ENCODE data around the gene H1-8.
"Not testable (repeated sequence)": the region's sequence is repeated elsewhere in the genome, so short reads cannot be mapped to it uniquely, and the experiment has no call there.

The H1-8 gene, protein sequence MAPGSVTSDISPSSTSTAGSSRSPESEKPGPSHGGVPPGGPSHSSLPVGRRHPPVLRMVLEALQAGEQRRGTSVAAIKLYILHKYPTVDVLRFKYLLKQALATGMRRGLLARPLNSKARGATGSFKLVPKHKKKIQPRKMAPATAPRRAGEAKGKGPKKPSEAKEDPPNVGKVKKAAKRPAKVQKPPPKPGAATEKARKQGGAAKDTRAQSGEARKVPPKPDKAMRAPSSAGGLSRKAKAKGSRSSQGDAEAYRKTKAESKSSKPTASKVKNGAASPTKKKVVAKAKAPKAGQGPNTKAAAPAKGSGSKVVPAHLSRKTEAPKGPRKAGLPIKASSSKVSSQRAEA

DNA sequence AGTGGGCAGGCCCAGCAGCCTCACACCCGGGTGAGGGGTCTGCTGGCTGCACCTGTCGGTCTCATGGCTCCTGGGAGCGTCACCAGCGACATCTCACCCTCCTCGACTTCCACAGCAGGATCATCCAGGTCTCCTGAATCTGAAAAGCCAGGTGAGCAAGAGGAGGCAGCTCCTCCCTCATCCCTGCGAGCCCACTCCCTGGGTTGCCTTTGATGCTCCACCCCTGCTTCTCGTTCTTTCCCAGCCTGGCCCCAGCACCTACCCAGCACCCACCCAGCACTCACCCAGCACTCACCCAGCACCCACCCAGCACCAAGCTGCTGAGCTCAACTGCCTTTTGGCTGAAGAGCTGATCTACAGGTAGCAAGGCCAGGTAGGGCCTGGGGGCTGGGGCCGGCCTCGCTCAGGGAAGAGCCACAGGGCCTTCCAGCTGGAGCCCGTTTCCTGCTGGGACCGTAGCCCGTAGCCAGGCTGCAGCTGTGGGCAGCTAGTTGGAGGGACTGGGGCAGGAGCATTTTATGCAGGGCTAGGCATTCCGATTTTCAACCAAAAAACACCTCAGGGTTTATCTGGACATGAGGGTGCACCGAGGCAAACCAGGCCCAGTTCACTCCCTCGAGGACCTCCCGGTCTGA, at the start of gene H1-8:
TSS of gene H1-8 (plus strand) at position 20 of the 635 bp plus-strand sequence. CDS start at position 64, 44 bp downstream.
- no peak for FAIRE-seq

DNA sequence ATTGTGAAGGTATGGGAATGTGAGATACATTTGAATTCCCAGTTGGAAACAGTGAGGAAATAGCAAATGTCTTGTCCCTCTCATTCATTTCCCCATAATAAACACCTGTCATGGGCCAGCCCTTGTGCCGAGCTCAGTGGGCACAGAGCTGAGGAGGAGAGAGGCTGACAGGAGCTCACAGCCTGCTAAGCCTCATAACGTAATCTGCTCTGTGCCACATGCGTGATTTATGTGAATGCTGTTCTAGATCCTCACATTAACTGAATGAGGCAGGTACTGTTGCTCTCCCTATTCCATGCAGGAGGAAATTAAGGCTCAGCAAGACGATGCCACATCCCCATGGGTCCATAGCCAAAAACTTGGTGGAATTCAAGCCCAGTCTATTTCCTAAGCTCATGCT, 49.8 kb upstream of the H1-8 start:
- no peak for FAIRE-seq

DNA sequence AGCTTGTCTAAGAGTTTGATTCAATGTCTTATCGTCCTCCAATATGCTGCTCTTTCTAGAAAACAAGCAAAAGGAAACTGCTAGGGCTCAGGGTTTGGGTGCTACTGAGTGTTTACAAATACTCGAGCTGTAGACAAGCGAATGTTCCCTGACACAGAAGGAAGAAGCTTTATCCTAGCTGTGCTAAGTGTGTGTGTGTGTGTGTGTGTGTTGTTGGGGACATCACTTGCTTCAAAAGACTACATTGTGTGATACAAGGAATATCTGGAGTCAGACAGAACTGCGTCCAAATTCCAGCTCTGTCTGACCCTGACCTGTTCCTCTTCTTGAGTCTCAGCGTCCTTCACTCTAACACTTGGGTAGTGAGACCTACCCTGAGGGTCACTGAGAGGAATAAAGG, 48.5 kb upstream of the H1-8 start:
- FAIRE-seq: not testable (repeated sequence)

DNA sequence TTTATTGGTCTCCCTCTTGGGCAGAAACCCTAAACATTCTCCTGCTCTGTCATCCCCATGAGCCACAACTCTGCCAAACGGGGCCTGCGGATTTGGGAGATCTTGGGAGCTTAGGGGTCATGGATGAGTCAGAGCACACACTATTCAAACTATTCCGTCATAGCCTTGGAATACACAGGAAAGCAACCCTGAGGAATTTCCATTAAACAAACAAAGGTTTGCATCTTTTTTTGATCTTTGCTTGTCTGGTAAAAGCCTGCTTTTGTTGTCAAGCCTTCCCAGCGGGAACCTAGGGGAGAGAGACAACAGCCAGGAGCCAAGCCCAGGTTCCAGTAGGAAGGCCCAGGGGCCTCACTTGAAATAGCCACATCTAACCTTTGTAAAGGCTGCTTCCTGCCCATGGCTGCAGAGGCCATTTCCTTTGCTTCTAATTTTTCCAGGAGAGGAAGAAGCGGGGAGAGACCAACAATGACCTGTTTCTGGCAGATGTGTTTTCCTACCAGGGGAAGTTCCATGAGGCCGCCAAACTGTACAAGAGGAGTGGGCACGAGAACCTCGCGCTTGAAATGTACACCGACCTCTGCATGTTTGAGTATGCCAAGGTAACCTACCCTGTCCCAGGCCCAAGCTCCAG, 47.9 kb upstream of the H1-8 start:
- not testable (repeated sequence) for FAIRE-seq

DNA sequence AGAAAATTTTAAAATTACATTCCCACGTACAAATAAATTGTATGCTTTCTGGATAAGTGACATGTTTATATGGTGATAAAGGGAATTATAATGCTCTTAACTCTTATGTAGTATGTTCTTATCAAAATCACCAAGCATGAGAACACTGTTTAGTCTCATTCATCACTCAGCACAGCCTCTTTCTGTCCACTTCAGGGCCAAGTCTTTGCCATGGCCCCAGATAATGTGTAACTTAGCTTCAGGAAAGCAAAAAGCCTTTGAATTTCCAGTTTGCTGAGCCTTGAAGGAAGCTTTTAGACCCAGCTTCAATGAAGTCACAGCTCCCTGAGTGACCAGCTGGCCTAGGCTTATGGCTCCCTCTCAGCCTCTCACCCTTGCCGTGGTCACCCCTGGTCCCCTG, 45.1 kb upstream of the H1-8 start:
- not testable (repeated sequence) for FAIRE-seq

DNA sequence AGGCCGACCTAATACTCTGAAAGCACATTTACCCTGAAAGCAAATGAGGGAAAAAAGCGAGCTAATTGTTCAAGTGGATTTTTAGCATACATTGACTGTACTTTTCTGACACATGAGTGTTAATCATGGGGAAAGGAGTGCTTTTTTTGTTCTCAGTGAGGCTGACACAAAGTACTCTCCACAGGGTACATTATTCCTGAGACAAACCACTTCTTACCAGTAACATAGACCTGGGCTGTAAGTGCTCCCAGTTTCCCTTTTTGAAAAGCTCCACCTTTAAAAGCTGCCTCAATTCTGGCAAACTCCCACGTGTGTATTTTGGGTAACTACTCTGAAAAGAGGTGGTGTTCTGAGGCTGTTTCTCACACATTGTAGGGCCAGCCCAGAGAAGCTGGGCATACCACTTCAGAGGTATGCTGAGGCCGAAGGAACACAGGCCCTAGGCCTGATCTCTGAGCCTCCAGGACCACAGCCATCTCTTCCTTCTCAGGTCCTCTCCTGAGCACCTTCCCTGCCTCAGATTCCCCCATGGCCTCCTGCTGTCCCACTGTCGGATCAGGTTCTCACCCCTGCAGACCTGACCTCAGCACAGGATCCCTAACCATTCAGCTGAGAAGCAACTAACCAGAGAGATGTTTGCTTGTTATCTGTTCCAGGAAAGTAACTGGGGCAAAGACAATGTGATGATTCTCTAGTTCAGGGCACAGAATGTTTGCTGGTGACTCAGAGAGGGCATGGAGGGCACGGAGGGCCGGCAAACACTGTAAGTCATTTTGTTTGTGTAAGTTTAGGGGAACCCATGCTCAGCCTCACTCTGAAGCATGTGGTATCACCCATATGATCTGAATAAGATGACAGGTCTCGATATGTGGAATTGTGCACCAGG, 44.1 kb upstream of the H1-8 start:
- not testable (repeated sequence) for FAIRE-seq

DNA sequence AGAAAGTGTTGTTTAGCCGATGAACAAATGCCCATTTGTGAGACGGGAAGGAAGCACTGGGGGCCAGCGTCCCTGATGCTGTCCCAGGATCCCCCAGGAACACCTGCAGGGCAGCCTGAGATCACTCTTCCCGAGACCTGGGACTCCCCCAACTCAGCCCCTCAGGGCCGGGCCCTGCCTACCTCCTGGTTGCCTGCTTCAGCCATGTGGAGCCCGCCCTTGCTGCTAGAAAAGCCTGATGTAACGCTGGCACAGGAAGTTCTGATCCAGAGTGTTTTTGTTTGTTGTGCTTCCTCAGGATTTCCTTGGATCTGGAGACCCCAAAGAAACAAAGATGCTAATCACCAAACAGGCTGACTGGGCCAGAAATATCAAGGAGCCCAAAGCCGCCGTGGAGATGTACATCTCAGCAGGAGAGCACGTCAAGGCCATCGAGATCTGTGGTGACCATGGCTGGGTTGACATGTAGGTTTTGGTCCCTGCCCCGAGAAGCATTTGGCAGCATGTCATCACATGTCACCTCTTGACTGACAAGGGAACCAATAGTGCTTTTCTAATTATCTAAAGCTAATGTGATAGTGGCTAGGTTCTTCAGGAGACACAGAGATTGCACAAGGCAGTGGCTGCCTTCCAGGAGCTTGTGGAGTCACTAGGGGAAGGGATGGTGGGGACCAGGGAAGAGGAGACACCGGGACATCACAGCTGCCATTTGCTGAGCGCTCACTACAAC, 43.2 kb upstream of the H1-8 start:
- FAIRE-seq: not testable (repeated sequence)

DNA sequence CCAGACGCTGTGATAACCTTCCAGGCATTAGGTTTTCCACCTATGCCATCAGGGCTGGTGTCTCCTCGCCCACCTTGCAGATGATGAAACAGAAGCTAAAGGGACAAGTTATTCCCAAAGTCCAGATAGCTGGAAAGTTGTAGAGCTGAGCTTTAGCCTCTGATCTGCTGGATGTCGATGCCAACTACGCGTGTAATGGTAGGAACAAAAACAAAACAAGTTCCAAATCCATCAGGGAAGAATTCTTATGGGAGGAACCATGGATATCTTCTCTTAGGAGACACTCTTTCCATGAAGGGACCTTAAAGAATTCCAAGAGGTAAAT, 42.7 kb upstream of the H1-8 start:
- no peak for FAIRE-seq

DNA sequence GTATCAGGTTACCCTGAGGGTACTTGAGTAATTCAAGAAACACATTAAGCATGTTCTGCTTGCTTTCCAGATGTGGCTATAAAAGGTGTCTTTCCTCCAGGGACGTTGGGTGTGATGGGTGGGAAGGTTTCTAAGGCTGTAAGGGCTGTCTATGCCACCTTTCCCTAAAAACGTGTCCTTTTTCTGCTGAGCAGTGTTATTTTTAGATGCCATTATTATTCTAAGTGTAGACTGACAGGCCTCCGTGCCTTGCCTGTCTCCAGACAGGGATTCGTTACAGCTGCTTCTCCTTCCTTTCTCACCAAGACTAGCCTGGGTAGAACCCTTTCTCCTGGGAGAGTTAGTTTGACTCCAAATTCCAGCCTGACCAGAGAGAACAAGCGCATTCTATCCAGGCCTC, 41.3 kb upstream of the H1-8 start:
- FAIRE-seq: no peak

DNA sequence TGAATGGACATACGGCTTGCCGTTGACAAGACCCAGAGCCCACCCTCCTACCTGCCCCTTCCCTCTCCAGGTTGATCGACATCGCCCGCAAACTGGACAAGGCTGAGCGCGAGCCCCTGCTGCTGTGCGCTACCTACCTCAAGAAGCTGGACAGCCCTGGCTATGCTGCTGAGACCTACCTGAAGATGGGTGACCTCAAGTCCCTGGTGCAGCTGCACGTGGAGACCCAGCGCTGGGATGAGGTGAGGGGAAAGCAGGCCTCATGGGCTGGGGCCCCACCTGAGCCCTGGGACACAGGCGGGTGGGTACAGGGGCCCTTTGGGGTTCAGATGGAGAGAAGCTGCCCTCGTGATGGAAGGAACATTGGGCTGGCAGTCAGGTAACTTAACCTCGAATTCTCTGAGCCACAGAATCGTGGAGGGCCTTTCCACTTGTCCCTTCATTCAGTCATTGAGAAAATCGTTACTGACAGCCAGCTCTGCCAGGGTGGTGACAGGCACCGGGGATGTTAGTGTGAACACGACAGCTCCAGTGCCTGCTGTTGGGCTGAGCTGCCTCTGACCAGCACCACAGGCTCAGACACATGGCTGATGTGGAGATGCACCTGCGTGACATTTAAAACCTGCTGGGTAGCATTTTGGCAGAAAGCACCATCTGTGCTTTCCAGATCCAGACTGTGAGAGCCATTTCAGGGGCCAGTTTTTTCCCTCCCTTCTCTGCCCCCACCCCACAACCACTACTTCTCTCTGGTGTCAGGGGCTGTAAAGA, 40.1 kb upstream of the H1-8 start:
- FAIRE-seq: no peak

DNA sequence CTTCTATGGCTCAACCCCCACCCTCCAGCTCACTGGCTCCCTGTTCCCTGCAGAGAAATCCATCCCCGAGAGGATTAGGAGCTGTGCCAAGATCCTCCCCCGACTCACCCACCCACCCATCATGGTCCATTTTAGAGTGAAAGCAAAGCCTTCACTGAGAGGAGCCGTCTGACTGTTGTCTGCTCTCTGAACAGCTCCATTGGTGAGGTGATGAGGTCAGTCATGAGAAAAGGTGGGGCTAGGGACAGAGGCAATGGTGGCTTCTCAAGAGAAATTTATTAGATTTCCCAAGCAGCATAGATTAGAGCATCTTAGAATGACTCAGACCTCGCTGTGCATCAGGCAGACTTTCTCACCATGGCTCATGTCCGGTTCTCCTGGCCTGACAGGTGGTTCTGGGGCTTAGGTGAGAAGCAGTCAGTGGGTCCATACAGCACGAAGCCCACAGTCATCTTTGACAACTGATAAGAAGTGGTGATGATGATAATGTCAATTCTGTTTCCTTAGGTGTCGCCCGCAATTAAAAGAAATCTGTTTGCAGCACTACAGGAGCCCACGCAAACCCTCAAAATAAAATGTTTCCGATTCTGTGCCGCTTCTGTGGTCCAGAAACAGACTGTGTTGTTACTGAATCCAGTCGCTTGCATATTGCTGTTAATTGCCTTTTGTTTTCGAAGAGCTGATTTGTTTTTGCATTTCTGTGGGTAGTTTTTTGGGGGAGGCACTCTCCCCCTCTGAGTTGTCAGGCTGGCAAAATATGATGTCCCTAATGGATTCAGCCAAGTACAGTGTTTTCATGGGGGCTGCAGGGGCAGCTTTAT, 39.3 kb upstream of the H1-8 start:
- FAIRE-seq: no peak

DNA sequence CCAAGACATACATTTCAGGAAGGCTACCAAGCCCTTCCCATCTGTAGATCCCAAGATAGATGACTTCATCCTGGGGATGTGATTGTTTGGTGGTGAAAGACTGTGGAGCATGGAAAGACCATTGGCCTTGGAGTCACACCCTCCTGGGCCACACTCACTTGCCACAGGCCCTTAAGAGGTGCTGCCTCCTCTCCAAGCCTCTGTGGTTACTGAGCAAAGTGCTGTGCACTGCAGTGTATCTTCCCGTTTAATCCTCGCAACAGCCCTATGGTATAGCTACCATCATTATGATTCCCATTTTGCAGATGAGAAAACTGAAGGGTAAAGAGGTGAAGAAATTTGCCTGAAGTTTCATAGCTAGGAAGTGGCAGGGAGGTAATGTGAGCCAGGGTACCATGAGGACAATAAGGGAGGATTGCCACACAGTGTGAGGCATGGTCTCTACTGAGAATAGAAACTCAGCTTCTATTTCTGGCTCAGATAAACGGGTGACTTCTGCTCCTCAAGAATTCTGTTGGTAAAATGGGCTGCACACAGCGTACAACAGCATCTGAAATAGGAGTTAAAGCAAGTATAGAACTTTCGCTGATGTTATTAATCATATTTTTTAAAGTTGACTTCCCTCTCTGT, 38.4 kb upstream of the H1-8 start:
- no peak for FAIRE-seq

DNA sequence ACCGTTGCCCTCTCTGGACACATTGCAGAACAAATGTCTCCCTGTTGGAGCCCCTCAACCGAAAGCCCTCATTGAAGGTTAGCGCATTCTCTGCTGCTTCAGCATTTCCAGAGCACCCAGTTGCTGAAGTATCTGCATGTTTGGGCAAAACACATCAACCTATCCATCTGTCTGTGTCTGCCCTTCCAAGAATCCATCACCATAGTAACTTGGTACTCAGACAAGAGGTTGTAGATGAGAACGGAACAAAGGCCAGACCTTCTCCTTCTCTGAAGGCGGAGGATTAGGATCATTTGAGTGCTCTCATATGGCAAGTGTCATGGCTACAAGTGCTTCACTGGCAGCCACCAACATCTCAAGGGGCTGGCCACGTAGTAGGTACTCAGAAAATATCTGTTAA, 37.6 kb upstream of the H1-8 start:
- no peak for FAIRE-seq

DNA sequence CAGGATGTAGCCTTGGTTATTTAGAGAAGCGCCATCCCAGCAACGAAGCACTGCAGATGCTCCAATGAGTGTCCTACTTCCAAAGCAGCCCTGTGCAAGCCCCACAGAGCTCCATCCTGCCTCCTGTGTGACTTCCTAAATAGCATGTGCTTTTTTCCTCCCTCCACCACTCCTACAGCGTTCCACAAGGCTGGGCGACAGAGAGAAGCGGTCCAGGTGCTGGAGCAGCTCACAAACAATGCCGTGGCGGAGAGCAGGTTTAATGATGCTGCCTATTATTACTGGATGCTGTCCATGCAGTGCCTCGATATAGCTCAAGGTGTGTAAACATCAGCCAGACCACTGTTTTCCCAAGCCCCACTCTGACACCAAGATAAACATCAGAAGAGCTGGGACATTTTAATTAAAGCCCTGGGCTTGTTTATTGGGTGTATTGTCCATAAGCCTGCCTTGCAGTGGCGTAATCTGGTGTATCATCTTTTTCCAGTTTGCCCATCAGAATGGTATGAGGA, 36.7 kb upstream of the H1-8 start:
- FAIRE-seq: no peak

DNA sequence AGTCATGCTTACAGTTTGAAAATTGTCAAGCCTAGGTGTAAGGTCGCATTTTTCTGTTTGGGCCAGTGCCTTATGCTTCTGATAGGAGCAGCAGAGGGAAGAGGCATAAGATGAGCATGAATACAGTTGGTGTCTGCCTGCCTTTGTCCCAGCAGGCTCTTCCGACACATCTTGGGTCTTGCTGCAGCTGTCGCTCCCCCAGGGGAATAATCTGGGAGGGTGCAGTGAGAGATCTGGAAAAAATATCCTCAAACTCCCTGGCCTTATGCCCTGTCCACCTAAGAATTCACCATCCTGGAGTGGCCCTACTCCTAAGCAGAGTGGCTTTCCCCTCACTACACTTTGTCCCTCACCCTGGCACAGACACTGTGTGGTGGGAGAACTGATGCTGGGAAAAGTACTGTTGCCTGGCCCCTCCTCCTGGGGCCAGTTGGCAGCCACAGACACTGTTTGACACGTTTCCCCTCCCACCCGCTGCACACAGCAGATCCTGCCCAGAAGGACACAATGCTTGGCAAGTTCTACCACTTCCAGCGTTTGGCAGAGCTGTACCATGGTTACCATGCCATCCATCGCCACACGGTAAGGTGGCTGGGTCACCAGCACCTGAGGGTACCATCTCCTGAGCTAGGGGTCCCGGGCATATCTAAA, 35.7 kb upstream of the H1-8 start:
- FAIRE-seq: no peak

DNA sequence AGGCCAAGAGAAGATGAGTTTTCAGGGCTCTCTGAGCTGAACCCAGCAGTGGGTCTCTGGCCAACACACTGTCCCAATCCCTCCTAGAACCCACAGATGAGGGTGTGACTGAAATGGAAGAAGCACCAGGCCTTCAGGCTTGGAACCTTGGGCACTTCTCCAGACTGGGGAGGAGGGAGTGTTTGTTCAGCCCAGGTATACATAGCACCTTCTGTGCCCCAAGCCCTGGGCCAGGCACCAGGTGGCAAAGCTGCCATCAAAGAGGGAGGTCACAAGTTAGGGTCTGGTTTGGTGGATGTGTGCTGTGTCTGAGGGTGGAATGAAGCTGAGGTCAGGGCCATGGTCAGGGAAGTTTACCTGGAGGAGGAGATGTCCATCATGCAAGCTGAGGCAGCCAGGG, 30.4 kb upstream of the H1-8 start:
- FAIRE-seq: no peak

DNA sequence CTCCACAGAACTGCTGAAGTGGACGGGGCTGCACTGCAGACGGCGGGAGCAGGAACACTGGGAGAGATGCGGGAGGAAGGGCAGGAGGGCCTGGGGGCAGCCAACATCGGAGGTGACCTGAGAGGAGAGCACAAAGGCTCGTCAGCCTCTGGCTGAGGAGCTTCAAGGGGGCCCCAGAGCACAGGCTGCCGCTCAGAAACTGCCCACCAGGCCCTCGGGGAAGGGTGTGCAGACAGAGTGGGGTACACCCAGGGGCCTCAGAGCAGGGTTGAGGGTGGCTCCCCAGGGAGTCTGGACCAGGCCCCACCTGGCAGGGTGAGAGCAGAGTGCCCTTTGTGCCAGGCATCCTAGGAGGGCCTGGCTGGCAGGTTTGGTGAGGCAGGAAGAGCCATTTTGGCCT, 29.3 kb upstream of the H1-8 start:
- no peak for FAIRE-seq

DNA sequence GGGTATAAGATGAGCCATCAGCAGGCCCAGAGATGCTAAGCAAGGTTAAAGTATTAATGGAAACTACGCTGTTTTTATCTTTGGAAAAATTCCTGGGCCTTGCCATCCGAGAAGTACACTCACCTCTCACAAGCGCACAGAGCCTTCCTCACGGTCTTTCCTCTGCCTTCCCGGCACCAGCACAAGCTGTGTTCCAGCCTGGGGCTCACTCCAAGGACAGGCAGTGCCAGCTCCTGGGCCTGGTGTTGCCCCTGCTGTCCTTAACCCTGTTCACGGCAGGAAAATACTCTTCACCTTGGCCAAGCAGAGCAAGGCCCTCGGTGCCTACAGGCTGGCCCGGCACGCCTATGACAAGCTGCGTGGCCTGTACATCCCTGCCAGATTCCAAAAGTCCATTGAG, 28.9 kb upstream of the H1-8 start:
- no peak for FAIRE-seq

DNA sequence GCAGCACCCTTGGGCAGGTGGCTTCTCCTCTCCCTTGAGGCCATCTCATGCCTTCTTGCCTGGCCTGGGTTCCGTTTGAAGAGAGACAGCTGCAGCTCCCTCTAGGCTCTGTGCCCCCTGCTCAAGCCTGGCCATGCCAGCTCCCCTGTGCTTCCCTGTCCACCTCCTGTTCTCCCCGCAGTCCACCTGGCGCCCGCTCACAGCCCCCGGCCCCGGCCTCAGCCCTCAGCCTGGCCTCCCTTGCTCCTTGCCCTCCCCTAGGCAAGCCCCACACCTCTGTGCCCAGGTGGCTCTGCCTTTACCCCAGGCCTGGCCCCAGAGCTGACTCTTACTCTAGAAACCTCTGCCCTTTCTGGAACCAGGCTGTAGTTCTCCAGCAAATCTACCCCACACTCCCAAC, 28.4 kb upstream of the H1-8 start:
- no peak for FAIRE-seq

All from colon (tissue), 2 donors.